NCI-H146 treated with DMSO at 0.1 percent for 48 hours (cell line): Measurements from ENCODE around the gene RPL3.

Experiments
- DNase-seq: peaks from one replicate; lab custom pipeline; 2025; ENCODE audit not compliant: unreplicated experiment; lab: John Stamatoyannopoulos, UW

The RPL3 gene

DNA sequence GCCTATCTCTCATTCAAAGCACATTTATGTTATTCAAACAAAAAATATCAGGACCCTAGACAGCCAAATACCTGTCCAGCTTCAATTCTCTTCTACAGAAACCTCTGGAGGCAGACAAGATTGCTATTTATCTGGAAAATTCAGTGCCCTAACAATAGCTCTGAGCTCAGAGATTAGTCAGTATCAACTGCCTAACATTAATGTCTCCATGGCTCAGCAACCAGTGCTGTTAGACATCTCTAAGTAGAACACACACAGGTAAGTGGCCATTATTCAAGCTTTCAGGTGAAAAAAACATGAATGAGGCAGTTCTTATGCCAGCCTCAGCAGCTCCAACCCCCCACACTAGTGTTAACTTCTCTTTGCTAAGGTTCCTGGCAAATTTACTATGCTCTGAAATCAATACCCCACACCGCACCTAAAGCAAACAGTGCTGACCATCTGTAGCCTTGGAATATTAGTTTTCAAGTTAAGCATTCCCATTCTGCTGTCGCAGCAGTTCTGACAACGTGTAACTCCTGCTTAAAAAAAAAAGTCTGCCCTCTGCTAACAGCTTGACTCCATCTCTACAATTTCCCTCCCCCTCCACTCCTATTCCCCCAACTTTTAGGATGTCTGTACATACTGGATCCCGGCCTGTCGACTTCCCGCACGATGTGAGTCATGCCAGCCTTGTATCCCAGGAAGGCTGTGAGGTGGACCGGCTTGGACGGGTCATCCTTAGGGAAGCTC, 1.5 kb downstream of the RPL3 start:
- DNase-seq, result no peak

DNA sequence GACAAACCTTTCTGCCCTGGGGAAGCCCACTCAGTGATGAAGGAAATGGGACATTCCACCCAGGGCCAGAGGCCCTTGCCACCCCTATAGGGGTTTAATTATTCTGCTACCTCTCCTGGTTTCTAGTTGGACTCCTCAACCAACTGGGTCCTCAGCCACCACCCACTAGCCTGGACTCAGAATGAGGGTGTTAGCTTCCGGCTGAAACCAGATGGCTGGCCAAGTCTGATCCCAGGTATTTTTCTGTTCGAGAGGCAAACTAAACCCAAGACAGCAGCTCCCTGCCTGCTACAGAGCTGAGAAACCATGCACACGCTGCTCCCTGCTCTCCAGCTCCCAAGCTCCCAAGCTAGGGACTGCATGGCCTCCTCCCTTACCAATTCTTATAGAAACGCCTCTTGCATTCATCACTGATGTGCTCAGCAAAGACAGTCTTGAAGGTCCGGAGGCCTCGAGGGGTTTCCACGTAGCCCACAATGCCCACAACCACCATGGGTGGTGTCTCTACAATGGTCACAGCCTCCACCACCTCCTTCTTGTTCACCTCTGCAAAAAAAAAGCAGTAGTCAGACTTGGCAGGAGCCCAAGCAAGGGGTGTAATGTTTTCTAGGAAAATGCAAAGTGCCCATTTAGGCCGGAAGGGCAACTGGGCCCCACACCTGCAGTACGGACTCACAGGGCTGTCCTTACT, 2.2 kb downstream of the RPL3 start:
- no peak for DNase-seq

DNA sequence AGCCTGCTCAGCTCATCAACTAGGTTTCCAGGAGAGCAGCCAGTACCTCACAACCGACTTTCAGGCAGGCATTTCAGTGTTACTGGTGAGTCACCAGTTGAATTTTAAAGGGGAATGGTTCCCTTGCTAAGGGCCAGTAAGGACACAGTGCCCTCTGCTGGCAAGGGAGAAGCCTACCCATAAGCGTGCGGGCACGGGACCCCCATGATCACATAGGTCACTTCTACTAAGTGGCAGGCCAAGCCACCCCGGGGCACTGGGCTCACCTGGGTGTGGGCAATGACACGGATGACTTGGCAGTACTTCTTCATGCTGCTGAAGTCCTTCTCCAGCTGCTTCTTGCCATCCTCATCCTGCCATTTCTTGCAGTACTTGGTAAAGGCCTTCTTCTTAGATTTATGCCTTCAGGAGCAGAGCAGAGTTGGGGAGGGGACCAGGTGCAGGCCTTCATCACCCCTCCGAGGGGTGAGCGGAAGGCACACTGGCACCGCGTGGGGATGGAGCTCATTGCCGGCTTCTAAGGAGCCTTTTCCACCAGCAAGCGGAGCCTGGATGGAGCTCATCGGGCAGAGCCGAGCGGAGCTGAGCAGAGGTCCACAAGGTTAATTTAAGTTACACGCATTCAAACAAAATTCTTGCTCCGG, 2.9 kb downstream of the RPL3 start:
- DNase-seq, result peak; percentile 19

DNA sequence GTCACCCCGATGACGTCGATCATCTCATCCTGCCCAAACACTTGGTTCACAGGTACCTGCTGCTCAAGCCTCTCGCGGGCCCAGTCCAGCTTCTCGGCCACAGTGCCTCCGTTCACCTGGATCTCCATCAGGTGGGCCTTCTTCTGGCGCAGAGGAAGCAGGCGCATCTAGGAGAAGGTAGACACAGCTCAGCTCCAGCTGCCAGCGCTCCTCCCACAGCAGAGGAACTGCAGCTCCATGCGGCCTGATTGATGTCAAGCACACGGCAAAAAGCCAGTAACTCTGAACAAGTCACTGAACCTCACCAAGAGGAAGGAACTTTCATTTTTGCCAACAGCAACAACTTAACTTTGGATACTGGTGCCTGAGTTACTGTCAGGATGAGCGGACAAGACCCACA, 4.0 kb downstream of the RPL3 start:
- DNase-seq, result no peak

DNA sequence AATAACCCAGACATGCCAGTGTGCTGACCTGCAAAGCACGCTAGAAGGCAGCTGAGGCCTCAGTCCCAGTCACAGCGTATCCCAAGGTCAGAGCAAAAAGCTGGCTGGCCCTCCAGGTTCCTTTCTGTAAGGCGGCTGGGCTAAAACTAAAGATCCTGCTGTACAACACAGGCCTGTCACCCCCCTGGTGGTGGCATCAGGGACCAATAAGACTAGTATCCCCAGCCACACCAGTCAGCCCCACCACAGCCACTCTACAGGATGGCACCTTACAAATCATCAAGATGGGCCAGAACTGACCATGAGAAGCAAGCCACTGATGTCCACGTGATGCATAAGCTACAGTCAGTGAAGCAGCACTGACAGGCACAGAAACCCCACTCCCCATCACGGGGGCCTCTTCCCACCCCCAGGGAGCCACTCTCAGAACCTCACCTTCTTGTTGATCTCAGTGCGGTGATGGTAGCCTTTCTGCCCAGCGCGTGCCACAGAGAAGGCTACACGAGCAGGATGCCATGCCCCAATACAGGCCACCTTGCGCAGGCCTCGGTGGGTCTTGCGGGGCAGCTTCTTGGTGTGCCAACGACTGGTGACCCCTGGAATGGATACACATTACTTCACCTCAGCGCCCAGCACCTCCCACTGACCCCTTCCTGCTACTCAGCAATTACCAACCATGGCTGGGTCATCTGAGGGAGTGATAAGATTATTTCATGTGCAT, 5.0 kb downstream of the RPL3 start:
- DNase-seq, result no peak

DNA sequence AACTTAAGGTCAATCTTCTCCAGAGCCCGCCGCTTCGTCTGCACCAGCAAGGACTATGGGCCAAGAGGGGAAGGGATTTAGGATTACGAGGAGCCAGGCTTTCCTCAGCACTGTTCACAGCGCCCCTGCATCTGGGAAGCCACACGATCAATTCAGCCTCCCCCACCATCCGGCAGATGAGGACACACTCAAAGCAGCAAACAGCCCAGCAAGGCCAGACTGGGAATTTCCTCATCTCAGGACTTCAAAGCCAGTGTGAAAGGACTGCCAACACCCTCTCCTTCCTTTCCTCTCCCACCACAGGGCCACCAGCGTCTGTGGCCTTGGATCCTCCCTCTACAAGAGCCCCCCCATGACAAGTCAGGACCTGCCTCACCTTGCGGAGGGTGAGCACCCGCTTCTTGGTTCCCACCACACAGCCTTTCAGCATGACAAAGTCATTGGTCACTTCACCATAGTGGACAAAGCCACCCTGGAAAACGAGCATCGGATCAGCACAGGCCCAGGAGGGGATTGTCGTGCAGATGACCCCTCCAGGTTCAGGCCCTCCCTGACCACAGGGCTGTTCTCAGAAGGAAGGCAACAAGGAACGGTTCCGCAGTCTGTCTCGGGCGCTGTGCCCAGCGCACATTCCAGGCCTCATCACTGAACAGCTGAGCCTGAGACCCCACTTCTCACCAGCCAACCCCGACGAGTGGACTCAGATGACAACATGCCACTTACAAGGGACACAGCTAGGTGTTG, 6.0 kb downstream of the RPL3 start:
- no peak for DNase-seq

DNA sequence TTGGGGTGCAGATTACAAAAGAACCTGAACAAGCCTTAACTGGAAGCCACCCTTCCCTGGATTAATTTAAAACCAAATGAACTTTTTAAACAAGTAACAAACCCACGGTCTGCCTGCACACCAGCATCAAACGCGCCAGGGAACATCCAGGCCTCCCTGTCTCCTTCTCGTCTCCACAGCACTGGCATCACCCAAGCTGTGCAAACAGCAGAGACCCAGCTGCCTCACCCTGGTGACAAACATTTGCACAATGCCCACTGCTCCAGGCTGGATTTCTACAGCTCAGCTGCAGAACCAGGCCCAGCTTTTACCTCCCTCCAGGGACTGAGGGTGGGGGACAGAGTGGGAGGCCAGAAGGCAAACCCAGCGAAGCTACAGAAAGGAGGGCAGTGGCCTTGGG, 7.0 kb downstream of the RPL3 start:
- DNase-seq, result no peak

DNA sequence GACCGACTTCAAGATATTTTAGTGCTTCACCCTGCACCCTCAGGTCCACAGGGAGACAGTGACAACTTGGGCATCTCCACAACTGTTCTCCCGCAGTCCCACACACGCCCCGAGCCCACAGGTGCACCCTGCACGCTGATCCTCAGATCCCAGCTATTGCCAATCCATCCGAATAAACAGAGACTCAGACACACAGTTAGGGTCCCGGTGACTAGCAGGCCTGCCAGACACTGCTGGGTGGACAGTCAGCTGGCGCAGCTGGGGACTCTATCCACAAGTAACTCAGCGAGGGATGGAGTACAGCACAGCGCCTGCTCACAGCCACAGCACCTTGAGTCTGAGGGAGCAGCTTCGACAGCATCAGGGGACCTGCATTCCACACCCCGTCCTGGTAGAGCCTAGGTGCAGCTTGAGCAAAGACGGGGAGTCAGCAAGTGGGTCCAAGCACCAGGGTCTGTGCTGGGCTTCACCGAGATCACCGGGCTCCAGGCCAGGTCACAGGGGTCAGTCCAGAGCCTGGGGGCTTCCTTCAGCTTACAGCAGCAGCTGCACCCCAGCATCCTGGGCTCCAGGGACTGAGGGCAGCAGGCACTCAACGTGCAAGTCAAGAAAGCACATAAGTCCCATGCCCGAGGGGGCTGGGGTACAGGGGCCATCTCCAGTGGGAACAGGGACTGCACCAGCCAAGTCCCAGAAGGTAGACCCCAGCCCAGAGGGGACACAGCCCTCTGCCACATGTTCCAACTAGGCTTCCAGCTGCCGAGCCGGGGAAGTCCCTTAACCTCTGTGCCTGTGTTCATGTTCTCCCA, 7.6 kb downstream of the RPL3 start:
- no peak for DNase-seq

DNA sequence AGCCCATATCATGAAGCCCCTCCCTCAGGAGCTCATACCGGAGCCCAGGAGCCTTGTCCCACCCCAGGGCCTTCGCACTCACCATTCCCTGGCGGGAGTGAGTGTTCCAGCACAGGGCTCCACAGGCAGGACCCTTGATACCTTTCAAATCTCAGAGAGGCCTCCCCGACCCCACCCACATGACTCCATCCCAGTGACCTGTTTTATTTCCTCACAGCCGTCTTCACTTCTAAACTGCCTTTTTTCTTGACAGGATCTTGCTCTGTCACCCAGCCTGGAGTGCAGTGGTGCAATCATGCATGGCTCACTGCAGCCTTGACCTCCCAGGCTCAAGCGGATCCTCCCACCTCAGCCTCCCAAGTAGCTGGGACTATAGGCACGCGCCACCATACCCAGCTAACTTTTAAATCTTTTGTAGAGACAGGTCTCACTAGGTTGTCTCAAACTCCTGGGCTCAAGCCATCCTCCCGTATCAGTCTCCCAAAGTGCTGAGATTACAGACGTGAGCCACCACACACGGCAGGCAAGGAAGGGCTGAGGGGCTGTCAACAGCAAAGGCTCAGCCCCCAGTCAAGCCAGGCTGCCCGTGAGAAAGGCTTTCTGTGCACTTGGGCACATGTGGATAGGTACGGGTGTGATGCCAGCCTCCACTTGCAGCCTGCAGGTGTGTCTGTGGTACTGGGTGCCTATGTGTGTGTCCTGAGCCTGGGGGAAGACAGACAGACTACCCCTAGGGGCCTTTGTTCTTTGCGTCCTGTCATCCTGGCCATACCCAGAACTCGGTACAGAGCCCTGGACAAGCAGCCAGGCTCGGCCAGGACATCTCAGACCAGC, 9.3 kb downstream of the RPL3 start:
- DNase-seq, result no peak

DNA sequence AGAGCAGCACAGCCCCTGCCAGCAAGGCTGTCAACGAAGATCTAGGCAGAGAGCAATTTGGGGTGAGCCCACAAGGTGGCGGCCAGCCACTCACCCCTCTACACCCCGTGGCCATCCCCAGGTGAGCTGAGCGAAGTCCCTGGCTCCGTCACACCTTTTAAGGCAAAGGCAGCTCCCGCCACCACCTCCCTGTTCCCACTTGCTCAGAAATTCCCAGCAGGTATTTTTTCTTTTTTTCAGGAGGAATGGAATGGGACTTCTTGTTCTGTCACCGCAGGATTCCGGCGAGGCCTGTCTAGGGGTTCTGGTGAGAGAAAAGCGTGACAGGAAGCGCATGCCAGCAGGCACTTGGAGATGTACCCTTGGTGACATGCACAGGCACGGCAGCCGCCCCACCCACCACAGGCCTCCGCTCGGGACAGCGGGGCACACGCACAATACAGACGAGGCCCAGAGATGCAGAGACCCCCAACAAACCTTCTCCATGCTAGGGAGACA, 10.0 kb downstream of the RPL3 start:
- no peak for DNase-seq

DNA sequence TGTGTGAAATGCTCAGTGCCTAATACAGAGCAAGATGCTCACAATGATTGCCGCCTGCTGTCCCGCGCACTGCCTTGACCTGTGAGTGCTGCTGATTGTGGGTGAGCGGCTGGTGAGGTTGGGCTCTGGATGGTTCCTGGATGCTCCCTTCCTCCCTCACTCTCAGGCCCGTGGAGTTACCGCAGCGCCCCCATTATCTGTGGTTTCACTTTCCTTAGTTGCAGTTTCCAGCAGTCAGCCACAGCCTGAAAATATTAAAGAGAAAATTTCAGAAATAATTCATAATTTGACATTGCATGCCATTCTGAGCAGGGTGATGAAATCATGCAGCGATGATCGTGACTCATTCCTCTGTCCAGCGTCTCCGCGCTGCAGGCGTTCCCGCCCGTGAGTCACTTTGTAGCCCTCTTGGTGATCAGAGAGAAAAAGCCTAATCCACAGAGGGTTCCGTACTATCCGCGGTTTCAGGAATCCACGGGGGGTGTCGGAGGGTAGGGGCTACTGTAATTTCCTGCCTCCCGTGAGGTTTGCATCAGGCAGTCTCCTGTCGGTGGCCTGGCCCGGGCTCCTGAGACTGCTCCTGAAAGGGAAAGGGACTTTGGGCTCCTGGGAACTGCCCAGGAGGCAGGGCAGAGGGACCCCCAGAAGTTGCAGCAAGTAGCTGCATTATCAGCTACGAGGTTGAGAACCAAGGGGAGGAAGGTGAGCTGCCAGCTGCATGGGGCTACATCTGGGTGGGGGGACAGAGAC, 10.6 kb downstream of the RPL3 start:
- DNase-seq, result no peak

DNA sequence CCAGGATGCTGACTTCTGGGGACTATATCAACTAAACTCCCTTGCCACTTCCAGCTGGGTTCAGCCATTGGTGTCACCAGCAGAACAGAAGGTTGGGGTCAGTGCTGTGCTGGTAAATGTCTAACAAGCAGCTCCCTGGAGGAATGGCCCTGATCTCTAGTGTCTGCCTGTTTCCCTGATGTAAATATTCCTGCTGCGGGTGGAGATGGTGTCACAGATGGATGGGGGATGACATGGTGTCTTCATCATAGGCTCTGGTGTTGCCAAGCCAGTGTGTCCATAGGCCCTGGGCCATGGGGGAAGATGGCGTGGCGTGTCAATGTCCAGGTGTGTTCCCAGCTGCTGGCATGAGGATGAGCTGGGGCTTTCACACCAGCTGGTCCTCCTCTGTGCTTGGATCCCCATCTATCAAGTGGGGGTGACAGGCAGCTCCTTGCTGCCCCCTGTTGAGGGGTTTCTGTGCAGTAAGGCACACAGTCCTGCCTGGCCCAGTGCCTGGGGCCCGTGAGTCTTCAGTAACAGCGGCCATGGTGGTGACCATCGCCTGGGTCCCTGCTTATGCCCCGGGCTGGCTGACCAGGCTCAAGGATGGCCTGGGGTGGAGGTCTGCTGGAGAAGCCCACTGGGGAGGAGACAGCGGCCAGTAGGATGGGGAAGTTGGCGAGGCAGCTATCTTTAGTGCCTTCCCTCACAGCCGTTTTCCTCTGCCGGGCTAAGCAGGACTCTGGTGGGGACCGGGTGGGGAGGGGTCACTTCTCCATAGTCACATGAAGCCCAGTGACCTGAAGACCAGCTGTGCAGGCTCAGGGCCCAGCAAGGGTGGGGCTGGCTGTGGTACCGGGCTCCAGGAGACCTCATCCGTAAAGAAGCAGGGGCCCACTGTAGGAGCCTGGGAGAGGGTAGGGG, 12.7 kb downstream of the RPL3 start:
- no peak for DNase-seq

DNA sequence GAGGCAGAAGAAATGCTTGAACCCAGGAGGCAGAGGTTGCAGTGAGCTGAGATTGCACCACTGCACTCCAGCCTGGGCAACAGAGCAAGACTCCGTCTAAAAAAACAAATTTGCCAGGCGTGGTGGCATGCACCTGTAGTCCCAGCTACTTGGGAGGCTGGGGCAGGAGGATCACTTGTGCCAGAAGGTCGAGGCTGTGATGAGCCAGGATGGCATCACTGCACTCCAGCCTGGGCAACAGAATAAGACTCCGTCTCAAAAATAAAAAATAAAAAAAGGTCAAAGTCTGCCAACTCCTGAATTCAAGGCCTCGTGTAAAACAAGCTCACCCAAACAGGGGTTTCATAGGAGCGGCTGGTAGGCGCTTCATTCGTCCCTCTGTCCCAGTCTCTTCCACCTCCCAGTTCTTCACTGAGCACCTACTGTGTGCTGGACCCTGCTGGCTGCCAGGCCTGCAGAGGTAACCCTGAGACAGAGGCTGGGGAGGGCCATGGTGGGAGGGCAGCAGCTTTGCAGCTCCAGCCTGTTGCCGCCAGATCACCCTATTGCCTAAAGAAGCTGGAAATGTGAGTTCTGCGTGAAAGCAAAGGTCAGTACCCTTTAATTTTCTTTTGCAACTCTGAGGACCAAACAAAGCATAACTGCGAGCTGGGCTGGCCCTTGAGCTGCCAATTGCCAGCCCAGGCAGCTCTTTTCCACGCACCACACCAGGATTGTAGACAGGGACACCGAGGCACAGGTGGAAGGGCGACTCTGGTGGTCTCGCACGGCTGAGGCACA, 15.3 kb downstream of the RPL3 start:
- DNase-seq, result no peak

DNA sequence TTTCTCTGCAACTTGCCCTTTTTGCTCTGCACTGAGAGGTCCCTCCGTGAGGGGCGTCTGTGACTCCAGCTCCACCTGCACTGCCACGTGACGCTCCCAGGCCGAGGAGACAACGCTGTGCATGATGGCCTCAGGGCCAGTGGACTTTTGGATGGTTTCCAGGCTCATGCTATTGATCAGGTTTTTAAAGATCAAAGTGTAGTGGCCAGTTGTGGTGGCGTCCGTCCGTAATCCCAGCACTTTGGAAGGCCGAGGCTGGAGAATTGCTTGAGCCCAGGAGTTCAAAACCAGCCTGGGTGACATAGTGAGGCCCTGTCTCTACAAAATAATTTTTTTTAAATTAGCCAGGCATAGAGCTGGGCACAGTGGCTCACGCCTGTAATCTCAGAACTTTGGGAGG, 16.1 kb downstream of the RPL3 start:
- no peak for DNase-seq

DNA sequence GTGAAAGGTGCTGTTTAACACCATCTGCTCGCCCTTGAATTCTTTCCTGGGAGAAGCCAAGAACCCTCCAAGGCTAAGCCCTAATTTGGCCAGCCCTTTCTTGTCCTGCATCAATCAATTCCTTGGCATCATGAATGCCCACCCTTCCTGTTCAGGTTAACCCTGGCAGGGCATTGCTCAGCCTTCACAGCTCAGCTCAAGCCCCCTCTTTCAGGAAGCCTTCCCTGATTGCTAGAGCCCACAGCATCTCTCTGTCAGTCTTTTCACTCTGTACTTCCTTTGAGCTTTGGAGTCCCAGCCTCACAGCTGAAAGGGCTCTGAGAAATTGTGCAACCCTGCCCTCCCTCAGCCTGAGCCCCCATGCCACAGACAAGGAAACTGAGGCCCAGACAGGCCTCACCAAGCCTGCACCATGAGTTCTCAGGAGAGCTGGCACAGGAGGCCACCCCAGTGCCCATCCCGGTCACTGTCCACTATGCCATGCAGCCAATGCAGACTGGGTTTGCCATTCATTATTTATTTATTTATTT, 16.9 kb downstream of the RPL3 start:
- no peak for DNase-seq

DNA sequence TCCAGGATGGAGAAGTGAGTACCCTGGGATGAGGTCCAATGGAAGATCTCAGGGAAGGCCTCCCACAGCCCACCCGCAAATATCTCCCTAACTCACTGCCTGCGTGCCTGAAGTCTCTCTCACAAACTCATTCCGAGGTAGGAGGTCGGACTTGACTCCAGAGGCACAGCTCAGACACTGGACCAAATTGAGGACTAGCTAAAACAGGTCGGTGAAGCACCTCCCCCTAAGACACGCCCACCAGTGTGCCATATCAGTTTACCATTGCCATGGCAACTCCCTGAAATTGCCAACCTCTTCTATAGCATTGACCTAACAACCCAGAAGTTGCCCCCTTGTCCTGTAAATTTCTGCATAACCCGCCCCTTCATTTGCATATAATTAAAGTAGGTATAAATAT, 17.5 kb downstream of the RPL3 start:
- DNase-seq, result no peak
